Effector CD8-positive, alpha-beta T cell (primary cell): ENCODE data around the gene TRABD.

Experiments used
- DNase-seq: peaks from one replicate; lab custom pipeline; 2025; lab: John Stamatoyannopoulos, UW

The TRABD gene

DNA sequence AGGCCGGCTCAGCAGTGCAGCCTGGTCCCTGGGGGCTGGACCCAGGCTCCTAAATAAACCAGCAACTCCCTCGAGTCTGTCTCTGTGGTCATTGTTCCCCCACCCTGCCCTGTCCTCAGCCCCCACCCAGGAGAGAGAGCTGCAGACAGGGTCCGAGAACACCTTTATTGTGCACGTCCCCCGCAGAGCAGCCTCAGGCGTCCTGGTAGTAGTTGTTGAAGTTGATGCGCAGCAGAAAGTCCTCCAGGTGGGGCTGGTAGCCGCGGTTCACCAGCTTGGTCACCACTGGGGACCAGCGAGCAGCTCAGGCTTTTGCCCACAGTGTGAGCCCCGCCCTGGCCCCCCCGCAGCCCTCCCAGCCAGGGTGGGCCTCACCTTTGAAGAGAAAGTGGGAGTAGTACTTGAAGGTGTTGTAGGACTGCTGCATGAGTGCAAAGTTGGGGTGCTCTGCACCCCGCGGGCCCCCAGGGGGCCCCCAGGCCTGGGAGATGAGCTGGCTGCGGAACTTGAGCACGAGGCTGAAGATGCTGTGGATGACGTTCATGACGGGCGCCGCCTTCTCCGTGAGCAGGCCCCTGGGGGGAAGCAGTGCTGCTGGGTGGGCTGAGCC, 31.9 kb downstream of the TRABD start:
- DNase-seq, result no peak

DNA sequence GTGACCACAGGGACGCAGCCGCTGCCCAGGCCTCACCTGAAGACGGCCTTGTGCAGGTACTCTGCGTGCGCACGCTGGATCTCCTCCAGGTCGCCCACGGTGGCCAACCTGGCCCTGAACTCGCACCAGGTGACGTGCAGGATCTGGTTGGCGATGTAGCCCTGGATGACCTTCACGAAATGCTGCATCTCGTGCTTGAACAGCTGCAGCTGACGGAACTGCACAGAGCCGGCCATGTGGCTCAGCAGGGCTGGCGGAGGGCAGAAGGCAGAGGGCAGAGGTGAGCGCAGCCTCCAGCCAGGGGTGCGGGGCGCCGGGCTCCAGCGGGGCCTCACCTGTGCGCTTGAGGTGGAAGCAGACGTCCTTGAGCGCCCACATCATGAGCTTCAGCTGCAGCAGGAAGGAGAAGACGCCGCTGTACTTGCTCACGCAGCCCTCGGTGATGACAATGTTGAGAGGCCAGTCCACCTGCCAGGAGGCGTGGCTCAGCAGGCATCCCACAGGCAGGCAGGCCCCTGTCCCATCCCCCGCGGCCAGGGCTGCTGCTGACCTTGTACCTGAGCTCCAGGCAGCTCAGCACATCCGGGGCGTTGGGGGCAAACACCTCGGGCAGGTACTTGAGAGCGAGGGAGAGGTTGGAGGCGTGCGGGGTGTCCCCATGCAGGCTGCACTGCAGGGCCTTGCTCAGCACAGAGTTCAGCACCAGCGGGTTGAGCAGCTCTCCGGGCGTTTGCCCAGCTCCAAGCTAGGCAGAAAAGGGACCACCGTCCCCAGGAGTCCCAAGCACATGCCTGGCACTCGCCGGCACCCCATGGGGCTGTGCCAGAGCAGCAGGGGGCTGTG, 32.7 kb downstream of the TRABD start:
- no peak for DNase-seq

DNA sequence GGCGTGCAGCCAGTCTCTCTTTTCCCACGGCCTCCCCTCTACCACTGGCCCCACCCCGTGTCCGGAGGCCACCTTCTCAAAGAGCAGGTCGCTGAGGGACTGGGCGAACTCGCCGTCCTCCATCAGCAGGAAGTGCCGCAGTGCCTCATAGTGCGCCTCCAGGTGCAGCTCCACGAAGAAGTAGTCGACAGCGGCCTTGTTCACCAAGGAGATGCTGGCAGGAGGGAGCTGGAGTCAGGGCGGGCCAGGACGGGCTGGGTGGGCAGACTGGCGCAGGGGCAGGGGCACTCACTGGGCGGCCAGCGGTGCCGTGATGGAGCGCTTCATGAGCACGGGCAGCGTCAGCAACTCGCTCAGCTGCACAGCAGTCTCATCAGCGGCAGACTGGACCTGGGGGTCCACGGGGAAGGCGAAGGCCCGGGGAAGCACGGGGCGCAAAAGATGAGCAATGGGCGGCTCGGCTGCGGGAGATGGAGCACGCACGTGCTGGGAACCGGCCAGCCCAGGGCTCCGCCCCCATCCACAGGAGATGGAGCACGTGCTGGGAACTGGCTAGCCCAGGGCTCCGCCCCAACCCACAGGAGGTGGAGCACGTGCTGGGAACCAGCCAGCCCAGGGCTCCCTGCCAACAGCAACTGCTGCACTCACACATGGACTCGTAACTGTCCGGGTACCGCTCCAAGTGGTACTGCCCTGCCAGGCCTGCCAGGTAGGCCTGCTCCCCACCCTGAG, 33.4 kb downstream of the TRABD start:
- no peak for DNase-seq

DNA sequence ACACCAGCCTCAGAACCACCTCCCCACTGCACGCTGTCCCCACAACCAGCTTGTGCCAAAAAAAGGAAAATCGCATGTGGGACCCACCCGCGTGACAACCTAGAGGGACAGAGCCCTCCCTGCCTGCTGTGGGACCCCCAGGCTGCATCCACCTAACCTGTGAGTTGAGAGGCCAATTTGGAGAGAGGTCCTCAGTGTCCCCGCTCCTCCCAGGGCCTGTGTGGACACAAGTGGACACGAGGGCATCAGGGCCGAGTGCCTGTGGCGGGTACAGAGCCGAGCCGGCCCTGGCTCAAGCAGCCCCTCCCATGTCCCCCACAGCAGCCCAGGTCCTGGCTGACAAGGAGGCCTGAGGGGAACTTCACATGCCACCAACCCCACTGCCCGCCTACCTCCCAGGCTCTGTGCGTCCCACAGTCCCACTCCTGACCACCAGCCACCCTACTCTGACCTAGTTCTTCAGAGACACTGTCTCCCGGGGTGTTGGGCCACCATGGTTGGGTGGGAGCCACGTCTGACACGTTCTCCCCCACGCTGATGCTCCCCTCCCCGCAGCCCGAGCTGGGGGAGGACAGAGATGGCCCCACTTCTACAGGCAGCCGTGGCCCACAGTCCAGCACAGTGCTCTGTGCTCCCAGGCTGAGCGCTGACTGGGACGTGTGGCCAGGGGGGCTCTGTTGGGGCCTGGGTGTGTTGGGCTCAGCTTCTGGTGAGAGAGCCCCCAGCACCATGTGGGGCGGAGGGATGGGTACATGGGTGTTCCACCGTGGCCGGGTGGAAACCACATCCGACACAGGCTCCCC, 34.3 kb downstream of the TRABD start:
- DNase-seq, result no peak

DNA sequence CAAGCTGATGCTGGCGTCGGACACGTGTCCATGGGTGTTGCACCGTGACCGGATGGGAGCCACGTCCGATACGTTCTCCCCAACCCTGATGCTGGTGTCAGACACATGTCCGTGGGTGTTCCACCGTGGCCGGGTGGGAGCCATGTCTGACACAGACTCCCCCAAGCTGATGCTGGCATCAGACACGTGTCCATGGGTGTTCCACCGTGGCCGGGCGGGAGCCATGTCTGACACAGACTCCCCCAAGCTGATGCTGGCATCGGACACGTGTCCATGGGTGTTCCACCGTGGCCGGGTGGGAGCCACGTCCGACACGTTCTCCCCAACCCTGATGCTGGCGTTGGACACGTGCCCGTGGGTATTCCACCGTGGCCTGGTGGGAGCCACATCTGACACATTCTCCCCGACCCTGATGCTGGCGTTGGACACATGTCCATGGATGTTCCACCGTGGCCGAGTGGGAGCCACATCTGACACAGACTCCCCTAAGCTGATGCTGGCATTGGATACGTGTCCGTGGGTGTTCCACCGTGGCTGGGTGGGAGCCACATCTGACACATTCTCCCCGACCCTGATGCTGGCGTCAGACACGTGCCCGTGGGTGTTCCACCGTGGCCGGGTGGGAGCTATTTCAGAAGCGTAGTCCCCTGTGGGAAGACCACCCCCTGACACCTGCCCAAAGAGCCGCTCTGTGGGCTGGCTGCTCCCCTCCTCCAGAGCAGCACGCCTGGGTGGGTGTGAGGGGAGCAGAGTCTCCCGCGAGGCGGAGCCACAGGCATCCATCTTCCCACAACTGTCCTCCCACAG, 35.1 kb downstream of the TRABD start:
- no peak for DNase-seq

DNA sequence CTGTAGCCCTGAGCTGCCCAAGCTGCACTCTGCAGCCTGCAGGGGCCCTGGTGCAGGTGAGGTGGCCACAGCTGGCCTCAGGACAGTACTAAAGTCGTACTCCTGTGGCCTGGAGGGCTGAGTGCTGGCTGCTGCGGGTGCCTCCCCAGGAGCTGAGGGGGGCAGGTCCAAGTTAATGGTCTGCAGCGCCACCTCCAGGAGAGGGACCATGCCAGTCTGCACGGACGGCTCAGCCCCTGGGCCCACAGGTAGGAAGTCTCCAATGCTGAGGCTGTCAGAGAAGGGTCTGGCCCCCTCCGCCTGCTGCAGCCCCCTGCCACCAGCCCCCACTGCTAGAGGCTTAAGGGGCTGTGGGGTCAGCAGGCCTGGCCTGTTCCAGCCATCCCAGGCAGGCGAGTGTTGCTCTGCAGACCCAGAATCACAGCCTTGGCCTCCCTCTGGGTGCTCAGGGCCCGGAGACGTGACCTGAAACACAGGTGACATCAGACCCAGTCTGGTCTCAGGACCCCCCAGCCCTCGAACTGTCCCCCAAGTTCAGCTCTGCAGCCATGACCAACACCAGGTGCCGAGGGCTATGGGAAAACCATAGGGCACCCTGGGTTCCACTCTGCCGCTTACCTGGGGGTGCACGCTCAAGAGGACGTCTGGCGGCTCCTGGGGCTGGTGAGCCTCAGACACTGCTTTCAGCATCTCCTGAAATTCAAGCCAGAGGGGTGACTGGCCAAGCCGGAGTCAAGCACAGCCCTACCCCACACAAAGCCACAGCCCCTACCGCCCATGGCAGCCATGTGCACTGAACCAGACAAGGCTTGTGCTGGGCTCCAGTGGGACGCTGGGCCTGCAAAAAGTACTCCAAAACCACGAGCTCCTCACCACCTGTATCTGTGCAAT, 35.9 kb downstream of the TRABD start:
- no peak for DNase-seq

DNA sequence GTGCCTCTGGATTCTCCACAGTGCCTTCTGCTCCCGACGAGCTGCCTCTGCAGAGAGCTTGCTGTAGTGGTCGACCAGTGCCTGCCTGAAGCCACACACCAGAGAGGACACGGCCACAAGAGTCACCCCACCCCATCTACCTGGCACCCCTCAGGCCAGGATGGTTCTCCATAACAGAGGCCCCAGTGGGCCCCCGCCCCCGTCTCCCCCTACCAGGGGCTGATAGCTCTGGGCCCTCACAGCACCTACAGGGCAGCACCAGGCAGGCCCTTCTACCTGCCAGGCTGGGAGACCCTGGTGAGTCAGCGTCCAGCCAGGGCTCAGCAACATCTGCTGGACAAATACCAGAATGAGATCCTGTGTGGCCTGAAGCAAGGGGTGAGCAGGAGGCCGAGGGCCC, 36.8 kb downstream of the TRABD start:
- DNase-seq, result no peak

DNA sequence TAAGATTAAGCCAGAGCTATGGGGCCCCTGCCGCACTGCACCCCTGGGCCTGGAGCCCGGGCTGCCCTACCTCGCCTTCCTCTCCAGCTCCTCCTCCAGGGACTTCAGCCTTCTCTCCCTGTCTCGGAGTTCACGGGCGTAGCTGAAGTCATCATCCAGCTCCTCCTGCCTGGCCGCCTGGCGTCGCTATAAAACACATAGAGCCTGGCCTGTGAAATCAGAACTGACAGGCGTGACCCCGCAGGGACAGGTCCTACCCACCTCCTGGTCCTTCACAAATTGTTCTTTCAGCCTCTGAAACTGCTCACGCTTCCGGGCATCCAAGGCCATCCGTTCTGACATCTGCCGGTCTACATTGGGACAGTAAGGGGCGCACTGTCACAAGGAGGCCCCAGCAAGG, 38.4 kb downstream of the TRABD start:
- no peak for DNase-seq

DNA sequence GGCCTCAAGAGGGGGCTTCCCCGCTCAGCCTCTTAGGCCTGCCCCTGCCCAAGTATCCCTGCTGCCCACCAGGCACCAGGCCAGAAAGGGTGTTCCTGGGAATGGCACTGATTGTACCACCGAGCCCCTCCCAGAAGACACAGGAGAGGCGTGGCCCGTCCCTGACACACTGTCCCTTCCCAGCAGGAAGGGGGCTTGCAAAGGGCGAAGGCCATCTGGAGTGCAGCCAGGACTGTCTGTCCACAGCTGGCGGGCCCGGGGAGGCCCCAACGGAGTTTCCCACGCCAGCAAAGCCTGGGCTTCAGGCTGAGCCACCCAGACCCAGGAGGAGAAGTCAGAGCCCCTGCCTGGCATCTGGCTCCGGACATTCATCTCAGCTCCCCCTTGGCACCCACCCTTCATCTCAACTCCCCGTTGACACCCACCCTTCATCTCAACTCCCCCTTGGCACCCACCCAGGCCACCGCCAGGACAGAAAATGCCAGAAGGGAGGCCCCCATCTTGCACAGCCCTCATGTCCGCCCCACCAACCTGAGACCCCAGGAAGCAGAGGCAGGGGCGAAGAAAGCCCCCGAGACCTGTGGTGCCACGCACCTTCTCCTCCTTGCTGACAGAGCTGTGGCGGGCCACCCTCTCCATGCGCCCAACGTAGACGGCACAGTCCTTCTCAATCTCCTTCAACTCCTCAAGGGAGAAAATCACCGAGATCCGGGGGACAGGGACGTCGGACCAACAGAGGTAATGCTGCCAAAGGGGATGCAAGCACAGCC, 39.7 kb downstream of the TRABD start:
- no peak for DNase-seq

DNA sequence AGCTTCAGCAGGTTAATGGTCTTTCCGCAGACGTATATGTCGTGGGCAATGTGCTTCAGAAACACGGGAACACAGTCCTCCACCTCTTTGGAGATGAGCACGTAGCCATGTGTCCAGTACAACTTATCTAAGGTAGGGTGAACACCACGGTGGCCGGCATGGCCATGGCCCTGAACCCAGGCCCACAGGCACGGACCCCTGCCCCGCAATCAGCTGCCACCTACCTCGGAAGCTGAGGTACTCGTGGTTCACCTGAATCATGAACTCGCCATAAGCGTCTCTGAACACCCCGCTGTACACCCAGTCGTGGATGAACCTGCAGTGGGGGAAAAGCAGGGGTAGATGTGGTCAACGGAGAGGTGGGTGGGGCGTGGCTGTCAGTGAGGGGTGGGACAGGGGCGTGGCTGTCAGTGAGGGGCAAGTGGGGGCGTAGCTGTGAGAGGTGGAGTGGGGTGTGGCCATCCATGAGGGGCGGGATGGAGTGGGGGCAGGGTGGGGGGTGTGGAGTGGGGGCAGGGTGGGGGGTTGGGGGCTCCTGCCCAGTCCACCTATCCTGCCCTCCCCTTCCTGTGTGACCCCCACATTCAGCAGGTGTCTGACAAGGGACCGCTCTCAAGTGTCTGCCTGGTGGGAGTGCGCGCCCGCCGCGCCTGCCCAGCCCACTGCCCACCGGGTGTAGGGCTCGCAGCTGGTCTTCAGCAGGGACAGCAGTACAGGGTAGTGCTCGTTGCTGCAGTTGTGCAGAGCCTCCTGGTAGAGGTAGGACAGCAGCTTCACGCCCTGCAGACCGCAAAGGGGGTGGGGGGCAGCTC, 40.6 kb downstream of the TRABD start:
- no peak for DNase-seq

DNA sequence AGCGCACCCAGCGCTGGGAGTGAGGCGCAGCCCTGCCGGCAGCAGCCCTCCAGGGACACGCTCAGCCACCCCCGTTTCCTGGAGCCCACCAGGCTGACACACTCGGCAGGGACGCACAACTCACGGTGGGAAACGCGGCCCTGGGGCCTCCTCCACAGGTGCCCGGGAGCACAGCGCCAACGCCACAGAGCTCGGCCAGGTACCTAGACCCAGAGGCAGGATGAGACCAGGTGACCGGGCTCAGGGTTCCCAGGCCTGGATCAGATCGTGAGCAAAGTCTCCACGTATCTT, 41.1 kb downstream of the TRABD start:
- DNase-seq, result no peak

DNA sequence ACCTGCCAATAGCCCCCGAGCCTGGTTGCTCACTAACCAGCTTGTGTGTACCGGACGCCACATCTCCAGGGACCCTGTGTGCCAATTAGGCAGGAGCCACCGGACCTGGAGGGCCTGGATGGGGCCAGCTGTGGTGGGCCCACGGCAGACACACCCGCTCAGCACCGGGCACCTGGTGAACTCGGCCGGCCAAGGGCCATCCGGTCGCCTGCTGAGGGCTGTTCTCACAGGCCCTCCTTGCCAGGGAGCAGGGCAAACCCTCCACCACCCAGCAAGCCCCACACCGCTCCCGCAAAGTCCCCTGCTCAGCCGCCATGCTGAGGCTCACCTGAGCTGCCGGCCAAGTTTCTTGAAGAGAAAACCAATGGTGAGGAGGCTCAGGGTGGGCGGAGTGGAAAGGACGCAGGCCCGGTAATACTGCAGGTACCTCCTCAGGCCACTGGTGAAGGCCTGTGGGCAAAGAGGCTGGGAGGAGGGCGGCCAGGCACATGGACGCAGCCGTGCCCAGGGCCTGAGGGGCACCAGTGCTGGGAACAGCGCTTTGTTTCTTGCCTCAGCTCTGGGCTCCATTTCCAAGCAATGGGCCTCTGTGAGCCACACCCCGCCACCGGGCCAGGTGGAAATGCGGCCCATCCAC, 42.0 kb downstream of the TRABD start:
- no peak for DNase-seq

DNA sequence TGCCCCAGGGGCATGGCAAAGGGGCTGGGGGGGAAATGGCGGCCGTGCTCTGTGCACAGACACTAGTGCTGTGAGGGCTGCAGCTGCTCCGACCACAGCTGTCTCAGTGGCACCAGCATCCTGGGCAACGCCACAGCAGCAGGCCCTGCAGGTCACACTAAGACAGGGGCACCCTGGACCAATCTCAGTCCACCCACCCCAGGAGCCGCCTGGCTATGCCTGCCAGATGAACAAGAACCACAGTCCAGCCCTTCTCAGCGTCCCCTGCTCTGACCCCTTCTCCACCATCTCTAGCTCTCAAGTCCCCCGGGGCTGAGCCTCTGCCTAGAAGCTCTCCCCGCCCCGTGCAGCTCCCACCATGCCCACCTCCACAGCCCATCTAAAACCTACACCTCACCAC, 42.7 kb downstream of the TRABD start:
- DNase-seq, result no peak

DNA sequence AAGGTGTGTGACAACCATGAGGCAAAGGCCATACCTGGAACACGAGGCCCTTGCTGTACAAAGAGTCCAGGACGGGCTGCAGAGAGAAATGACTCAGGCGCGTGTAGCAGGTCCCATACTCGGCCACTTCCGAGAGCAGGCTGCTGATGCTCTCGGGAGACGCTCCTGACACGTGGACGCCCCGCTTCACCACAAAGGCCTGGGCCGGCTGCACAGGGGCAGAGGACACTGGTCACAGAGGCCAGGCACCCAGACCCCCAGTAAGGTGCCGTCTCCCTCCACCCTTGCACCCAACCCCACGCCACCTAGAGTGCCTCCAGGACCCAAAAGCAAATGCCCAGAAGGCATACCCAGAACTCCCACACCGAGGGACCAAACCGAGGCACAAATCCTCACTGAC, 43.7 kb downstream of the TRABD start:
- DNase-seq, result no peak

DNA sequence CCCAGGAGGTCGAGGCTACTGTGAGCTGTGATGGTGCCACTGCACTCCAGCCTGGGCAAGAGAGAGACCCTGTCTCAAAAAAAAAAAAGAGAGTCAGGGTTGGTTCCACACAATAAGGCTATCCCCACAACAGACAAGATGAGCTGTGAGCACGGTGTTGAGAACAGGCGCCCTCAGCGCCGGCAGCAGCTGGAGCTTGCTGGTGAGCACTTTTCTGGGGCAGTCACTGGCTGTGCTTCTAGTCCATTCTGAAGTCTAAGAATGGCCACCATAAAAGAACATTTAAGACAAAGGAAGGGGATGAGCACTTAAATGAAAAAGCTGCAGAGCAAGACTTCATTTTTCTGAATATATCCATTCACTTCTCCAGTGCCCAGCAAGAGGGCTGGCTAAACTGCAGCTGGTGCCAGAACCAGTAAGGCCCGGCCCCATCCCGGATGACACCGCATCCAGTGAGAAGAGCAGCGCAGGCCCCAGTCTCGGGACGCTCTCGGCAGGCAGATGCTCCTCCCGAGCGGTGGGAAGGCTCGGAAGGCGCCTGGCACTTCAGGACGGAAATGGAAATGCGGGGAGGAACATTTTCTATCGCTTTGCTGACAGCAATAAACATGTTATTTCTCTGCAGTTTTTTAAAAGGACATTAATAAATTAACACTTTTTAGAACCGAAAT, 46.9 kb downstream of the TRABD start:
- no peak for DNase-seq

DNA sequence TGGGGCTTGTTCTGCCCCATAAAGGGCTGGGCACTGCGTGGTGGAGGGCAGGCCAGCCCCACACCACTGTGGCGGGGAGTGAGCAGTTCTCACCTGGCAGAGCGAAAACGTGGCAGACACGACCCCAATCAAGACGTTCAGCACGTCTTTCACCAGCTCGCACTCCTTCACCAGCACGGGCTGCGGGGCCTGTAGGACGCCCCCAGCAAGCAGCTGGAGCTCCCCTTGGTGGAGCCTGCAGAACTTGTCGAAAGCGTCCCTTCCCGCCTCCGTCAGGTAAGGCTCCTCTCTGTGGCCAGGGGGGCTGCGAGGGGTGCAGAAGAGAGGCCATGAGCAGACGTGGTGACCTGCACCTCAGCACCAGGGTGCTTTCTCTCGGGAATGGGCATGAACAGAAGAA, 47.5 kb downstream of the TRABD start:
- no peak for DNase-seq

DNA sequence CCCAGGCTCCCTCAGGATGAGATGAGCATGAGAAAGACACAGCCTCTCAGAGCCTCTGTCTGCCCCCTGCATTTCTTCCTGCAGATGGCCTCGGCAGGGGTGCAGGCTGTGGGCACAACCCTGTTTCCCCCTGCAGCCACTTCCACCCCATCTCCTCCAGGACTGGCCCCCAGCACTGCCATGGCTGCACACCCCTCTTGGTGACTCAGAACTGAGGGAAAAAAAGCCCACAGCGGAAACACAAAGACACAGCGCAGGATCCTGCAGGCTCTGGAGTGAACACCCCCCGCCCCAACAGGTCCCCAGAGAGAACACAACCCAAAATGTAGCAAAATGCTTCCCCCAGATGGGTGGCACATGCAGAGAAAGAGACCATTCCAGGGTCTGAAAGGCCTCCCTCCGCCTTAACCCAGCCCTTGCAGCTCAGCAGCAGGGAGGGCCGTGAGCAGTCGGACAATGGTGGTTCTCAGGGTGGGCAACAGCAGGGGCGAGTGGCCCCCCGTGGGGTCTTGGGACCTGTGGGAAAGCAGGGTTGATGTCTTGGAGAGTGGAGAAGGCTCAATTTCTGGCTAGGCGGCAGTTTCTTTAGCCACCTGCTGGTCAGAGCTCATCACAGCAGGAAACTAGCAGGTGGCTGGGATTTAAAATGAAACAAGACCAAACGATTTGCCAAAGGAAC, 51.2 kb downstream of the TRABD start:
- no peak for DNase-seq
